H54 (cell line): Measurements from ENCODE around the gene DSG2.
"Not testable (repeated sequence)": the region's sequence is repeated elsewhere in the genome, so short reads cannot be mapped to it uniquely, and the experiment has no call there.

Experiments
- DNase-seq: peaks from one replicate; pipeline ENCODE4 v3.0.0; 2011; ENCODE audit warnings: low spot score, mixed read lengths; ENCODE audit not compliant: insufficient read length
- FAIRE-seq: peaks from 3 replicates; lab custom pipeline; 2011; peaks lifted over from hg19 to GRCh38; lab: Jason Lieb, UNC
- POLR2A ChIP-seq: IDR thresholded peaks from 2 replicates; pipeline ENCODE4 v1.6.1; 2011; ENCODE audit warnings: low read depth, mild to moderate bottlenecking, low read length

DSG2 gene

DNA sequence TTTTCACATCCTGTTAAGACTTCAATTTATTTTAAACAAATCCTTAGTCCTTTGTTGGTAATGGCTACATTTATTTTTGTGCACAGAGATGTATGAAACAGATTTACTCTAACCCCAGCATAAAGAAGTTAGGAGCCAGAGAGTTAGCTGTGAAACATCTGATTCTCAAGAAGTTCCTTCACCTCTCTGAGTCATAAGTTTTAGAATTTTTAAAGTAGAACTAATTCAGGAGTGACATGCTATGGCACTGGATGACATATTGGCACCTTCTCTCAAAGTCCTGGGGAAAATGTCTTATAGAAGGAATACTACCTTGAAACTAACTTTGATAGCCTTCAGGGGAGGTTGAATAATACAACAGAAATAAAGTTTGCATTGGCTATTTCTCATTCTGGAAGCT, 6.4 kb upstream of the DSG2 start:
- FAIRE-seq (no peak), DNase-seq (no peak)
- TF ChIP-seq POLR2A: no peak

- FAIRE-seq (no peak), DNase-seq (no peak)
Observed at GRCh38 chr18:31492671-31493070, 5.3 kb upstream of the DSG2 start.

GRCh38 chr18:31493171-31493570, 4.8 kb upstream of the DSG2 start:
- DNase-seq: no peak
- TF ChIP-seq POLR2A: no peak
- FAIRE-seq: no peak

More at GRCh38 chr18:31492671-31493070, 5.3 kb upstream of the DSG2 start:
- TF ChIP-seq POLR2A: no peak

DNA sequence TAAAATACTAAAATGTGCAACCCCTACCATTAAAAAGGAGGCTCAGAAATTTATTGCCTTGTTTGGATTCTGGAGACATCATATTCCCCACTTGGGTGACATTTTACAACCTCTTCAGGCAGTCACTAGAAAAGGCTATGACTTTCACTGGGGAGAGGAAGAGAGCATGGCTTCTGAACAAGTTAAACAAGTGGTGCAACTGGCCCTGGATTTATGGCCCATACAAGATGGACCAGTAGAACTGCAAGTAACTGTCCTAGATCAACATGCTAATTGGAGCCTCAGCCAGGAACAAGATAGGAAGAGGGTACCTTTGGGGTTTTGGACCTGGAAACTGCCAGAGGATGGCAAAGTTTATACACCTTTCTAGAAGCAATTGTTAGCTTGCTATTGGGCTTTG, 4.0 kb upstream of the DSG2 start:
- TF ChIP-seq POLR2A: no peak
- DNase-seq (no peak), FAIRE-seq (no peak)

DNA sequence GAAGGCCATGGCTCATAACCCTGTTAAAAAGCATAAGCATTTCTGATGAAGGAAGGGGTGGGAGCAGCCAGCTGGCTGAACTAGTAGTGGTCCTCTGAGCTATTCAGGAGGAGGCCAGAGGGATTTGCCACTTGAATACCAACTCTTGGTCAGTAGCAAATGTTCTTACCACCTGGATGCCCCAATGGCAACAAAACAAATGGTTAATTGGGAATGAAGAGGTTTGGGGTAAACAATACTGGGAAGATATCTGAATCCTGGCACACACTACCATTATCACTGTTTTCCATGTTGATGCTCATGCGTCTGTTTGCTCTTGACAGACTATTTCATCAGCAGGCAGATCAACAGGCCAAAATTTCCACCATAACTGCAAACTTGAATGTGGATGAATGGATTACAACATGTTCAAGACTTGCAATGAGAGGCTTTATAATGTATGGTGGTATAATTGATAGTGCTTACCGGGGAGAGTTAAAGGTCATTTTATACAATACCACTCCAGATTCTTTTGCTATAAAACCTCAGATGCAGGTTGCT, 3.2 kb upstream of the DSG2 start:
- FAIRE-seq: peak; percentile 55
- not testable (repeated sequence) for DNase-seq

DNA sequence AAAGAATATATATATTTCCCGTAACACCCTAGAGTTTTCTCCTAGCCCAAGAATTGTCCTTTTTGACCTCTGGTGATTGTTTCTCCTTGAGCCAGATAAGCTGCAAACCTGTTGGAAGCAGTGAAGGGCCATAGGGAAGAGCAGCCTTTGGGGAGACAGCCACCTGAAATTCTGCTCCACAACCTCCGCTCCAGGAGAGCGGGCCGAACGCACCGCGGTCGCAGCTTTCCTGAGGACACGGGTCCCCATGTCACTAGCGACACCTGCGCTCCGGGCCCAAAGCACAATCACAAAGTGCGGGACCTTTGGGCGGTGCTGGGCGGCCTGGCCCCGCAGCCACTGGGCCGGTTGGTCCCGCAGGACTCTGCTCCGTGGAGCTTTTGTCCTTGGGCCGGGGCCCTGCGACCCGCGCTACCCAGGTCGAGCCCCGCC, 557 bp upstream of the DSG2 start:
- no peak for TF ChIP-seq POLR2A
- FAIRE-seq: no peak
- DNase-seq: no peak

DNA sequence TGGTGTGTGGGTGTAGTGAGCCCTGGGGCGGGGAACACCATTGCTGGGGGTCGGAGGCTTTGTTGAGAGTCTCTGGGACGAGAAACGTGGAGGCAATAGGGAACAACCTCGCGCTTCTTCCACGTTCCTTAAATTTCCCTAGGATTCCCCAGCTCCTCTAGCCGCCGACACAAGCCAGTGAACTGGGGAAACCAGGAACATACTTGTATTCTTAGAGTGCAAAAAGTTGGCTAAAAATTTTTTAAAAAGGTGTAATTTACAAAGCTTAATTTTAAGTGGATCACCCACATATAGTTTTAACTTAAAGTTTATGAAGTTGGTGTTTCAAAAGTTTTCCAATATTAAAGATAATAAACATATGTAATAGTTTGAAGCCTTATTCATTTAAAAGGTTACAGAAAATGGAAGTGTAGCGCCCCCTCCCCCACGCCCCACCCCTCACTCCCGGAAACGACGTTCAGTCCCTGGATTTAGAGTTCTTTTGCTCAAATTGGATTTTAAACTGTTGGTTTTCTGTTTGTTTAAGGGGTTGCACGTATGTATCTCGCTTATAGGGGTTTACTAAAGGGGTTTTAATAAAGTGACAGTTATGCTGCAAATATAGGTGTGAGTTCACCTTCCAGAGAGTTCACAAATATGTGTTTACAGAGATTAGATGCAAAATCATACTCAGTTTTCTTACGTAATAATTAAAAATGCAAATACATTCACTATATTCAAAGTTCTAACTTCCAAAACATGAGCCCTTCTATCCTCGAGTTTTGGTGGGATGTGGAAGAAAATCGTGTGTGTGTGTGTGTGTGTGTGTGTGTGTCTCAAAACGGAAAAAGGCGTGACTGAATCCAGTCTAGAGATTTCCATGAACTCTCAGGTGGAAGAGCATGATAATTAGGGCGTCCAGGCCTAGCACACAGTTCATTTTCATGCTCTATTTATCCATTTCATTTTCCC, 872 bp downstream of the DSG2 start:
- FAIRE-seq: no peak
- DNase-seq: no peak

GRCh38 chr18:31500051-31500688, 2.2 kb downstream of the DSG2 start:
- DNase-seq: no peak
- TF ChIP-seq POLR2A: no peak
- FAIRE-seq: no peak

More for the DNA sequence above, 872 bp downstream of the DSG2 start:
- TF ChIP-seq POLR2A: no peak

DNA sequence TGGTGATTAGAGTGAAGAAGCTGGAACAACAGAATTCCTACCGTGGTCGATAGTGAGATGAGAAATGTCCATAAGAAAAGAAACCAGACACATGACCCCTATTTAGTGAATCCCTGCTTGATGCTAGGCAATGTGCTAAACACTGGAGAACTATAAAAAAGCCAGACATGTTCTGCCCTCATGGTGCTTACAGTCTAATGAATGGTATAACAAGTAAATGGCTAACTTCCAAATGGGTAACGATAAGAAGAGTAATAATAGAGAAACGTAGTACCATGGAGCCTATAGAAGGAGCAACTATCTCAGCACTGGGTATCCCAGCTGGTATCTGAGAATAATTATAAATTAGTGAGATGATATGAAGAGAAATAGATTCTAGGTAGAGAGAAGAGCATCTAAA, 5.0 kb downstream of the DSG2 start:
- FAIRE-seq: no peak
- no peak for TF ChIP-seq POLR2A
- DNase-seq: no peak

GRCh38 chr18:31504455-31505147, 6.6 kb downstream of the DSG2 start:
- no peak for TF ChIP-seq POLR2A
- FAIRE-seq (no peak), DNase-seq (no peak)

DNA sequence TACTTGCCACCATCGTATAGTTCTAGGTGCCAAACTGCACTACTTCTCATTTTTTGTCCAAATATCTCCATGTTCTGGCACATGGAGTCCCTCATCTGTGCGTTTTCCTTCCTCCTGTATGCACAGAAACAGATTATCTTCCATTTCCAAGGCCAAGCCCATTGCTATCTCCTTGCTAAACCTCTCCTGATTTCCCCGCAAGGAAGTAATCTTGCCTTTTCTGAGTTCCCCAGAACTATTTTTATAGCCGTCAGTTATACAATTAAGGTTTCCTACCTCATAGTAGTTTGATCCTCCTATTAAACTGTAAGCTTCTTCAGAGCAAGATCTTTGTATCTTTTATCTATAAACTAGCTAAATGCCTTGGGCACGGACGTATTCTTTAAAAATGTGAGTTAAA, 7.2 kb downstream of the DSG2 start:
- no peak for DNase-seq
- TF ChIP-seq POLR2A: no peak
- FAIRE-seq: no peak

DNA sequence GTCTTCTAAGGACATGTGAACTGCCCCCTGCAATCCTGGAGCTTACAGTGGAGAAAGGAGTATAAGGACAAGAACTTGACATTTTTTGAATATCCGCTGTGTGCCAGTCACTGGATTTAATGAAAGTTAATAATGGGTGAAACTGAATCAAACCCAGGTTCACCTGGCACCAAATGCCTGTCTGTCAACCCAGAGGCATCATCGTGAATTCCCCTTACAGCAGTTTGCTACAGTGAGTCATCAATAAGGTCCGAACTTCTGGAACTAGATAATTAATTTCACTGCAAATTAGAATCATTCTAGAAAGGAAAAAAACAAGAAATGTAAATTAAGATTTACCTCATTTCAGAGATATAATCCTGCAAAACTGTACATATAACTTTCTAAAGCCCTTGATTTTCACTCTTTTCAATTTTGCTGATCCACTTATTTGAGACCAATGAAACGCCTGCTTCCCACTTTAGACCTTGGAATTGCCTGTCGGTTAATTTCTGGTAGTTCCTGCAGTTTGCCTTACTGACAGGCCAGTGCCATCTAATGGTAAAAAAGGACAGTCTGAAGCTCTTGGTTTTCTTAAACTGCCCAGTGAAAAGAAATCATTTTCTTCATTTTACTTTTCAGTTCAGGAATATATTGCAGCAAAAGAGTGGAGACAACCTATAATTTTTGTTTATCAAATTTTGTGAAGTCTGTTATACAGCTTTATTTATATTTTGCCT, 8.2 kb downstream of the DSG2 start:
- no peak for TF ChIP-seq POLR2A
- FAIRE-seq: no peak
- no peak for DNase-seq

DNA sequence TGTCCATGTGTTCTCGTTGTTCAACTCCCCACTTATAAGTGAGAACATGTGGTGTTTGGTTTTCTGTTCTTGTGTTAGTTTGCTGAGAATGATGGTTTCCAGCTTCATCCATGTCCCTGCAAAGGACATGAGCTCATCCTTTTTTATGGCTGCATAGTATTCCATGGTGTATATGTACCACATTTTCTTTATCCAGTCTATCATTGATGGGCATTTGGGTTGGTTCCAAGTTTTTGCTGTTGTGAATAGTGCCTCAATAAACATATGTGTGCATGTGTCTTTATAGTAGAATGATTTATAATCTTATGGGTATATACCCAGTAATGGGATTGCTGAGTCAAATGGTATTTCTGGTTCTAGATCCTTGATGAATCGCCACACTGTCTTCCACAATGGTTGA, 9.1 kb downstream of the DSG2 start:
- FAIRE-seq, DNase-seq: not testable (repeated sequence)
